ENCODE measurements around the gene ZNF45.

Gene ZNF45

GRCh38 chr19:43928820-43929219, 6.3 kb downstream of the ZNF45 start:
- Histone ChIP-seq H3K4me3 (replicated peaks; ENCODE audit: insufficient read depth, low read length) (no peak overlapping the region), H3K27ac (replicated peaks) (no peak overlapping the region), H3K27me3 (ENCODE audit: insufficient read depth, poor library complexity, severe bottlenecking) (no peaks in the 10 kb centered on the region)
- no peak for DNase-seq (ENCODE audit: low read depth in 1 of 2, low spot score in 1 of 2)
- TF ChIP-seq SPI1 (IDR thresholded peaks at IDR 0.05; ENCODE audit: borderline replicate concordance, low read depth) (no peak), REST (IDR thresholded peaks at IDR 0.05; ENCODE audit: insufficient replicate concordance, low read depth) (no peak), GABPA (IDR thresholded peaks at IDR 0.05; ENCODE audit: low read depth) (no peak), CTCF (IDR thresholded peaks at IDR 0.05; ENCODE audit: insufficient read depth, low read length) (no peak), POLR2AphosphoS5 (IDR thresholded peaks at IDR 0.05; ENCODE audit: low read depth) (no peak)

- H3K4me3 ChIP-seq (replicated peaks; ENCODE audit: insufficient read depth, low read length), result no peak overlapping the region
- no peak for DNase-seq (ENCODE audit: low read depth in 1 of 2, low spot score in 1 of 2)
- H3K27ac ChIP-seq (replicated peaks), result no peak overlapping the region
- TF ChIP-seq POLR2AphosphoS5 (IDR thresholded peaks at IDR 0.05; ENCODE audit: low read depth) (no peak), SPI1 (IDR thresholded peaks at IDR 0.05; ENCODE audit: borderline replicate concordance, low read depth) (no peak), CTCF (IDR thresholded peaks at IDR 0.05; ENCODE audit: insufficient read depth, low read length) (no peak)
- no peaks in the 10 kb centered on the region for H3K27me3 ChIP-seq (ENCODE audit: insufficient read depth, poor library complexity, severe bottlenecking)
Measured at GRCh38 chr19:43923875-43924274, 11.2 kb downstream of the ZNF45 start.

DNA sequence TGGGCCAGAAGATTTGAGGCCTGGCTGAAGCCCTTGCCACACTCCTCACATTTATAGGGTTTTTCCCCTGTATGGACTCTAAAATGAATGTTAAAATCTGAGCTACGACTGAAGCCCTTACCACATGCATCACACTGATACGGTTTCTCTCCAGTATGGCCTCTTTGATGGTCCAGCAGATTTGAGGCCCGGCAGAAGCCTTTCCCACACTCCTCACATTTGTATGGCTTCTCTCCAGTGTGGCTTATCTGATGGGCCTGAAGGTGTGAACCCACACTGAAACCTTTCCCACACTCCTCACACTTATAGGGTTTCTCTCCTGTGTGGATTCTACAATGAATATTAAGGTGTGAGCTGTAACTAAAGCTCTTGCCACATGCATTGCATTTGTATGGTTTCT, 21.0 kb downstream of the ZNF45 start:
- no peak for DNase-seq (ENCODE audit: low read depth in 1 of 2, low spot score in 1 of 2)
- H3K4me3 ChIP-seq (replicated peaks; ENCODE audit: insufficient read depth, low read length), result no peak overlapping the region
- TF ChIP-seq SPI1 (IDR thresholded peaks at IDR 0.05; ENCODE audit: borderline replicate concordance, low read depth) (no peak), POLR2AphosphoS5 (IDR thresholded peaks at IDR 0.05; ENCODE audit: low read depth) (no peak), REST (IDR thresholded peaks at IDR 0.05; ENCODE audit: insufficient replicate concordance, low read depth) (no peak)

DNA sequence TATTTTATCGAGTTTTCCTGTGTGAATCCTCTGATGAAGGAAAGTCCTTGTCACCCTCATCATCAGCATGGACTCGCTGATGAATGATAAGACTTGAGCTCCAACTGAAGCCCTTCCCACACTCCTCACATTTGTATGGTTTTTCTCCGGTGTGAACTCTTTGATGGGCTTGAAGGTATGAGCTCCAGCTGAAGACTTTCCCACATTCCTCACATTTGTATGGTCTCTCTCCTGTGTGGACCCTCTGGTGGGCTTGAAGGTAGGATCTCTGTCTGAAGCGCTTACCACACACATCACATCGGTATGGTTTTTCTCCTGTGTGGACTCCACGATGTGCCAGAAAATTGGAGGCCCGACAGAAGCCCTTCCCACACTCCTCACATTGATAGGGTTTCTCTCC, 21.7 kb downstream of the ZNF45 start:
- DNase-seq (ENCODE audit: low read depth in 1 of 2, low spot score in 1 of 2), result no peak
- TF ChIP-seq SPI1 (IDR thresholded peaks at IDR 0.05; ENCODE audit: borderline replicate concordance, low read depth), result no peak
- TF ChIP-seq CTCF (IDR thresholded peaks at IDR 0.05; ENCODE audit: insufficient read depth, low read length), result no peak
- TF ChIP-seq POLR2AphosphoS5 (IDR thresholded peaks at IDR 0.05; ENCODE audit: low read depth), result no peak
- no peak for TF ChIP-seq GABPA (IDR thresholded peaks at IDR 0.05; ENCODE audit: low read depth)
- TF ChIP-seq REST (IDR thresholded peaks at IDR 0.05; ENCODE audit: insufficient replicate concordance, low read depth), result no peak
- no peak overlapping the region for H3K27ac ChIP-seq (replicated peaks)
- no peaks in the 10 kb centered on the region for H3K27me3 ChIP-seq (ENCODE audit: insufficient read depth, poor library complexity, severe bottlenecking)
- no peak overlapping the region for H3K4me3 ChIP-seq (replicated peaks; ENCODE audit: insufficient read depth, low read length)

More for the DNA sequence above, 21.0 kb downstream of the ZNF45 start:
- no peaks in the 10 kb centered on the region for H3K27me3 ChIP-seq (ENCODE audit: insufficient read depth, poor library complexity, severe bottlenecking)
- no peak overlapping the region for H3K27ac ChIP-seq (replicated peaks)

All from HL-60 (cell line).